ENCODE measurements around the gene KIAA1210.

The KIAA1210 gene

GRCh38 chrX:119093991-119094735, 33.4 kb downstream of the KIAA1210 start:
- no peak for DNase-seq (ENCODE audit: low spot score)

- DNase-seq (ENCODE audit: low spot score) = no peak
These were observed 37.0 kb downstream of the KIAA1210 start for GRCh38 chrX:119090627-119091026.

- no peak for DNase-seq (ENCODE audit: low spot score)
These were observed 38.0 kb downstream of the KIAA1210 start for GRCh38 chrX:119089619-119090018.

GRCh38 chrX:119087121-119087520, 40.5 kb downstream of the KIAA1210 start:
- no peak for DNase-seq (ENCODE audit: low spot score)

- DNase-seq (ENCODE audit: low spot score) = no peak
These were observed 42.8 kb downstream of the KIAA1210 start for GRCh38 chrX:119084766-119085165.

GRCh38 chrX:119082278-119082677, 45.3 kb downstream of the KIAA1210 start:
- no peak for DNase-seq (ENCODE audit: low spot score)

- DNase-seq (ENCODE audit: low spot score) = no peak
These were observed 52.2 kb downstream of the KIAA1210 start for GRCh38 chrX:119075270-119076025.

- no peak for DNase-seq (ENCODE audit: low spot score)
These were observed 53.7 kb downstream of the KIAA1210 start for GRCh38 chrX:119073911-119074310.

- no peak for DNase-seq (ENCODE audit: low spot score)
These were observed 54.3 kb downstream of the KIAA1210 start for GRCh38 chrX:119073200-119073905.

- DNase-seq (ENCODE audit: low spot score) = no peak
These were observed 54.9 kb downstream of the KIAA1210 start, which contains the start of gene CT47C1 for GRCh38 chrX:119072744-119073143. Gene CT47C1 (plus strand): TSS chrX:119072993. CDS start chrX:119073226, 233 bp downstream.

- DNase-seq (ENCODE audit: low spot score) = no peak
These were observed 56.2 kb downstream of the KIAA1210 start for GRCh38 chrX:119071381-119071780.

GRCh38 chrX:119069762-119070161, 57.9 kb downstream of the KIAA1210 start:
- DNase-seq (ENCODE audit: low spot score) = no peak

GRCh38 chrX:119069128-119069527, 58.5 kb downstream of the KIAA1210 start:
- DNase-seq (ENCODE audit: low spot score) = no peak

GRCh38 chrX:119067023-119067739, 60.4 kb downstream of the KIAA1210 start:
- peak; percentile 5 for DNase-seq (ENCODE audit: low spot score)

GRCh38 chrX:119063428-119063827, 64.2 kb downstream of the KIAA1210 start:
- DNase-seq (ENCODE audit: low spot score) = no peak

GRCh38 chrX:119062750-119063374, 64.8 kb downstream of the KIAA1210 start:
- no peak for DNase-seq (ENCODE audit: low spot score)

- no peak for DNase-seq (ENCODE audit: low spot score)
These were observed 71.9 kb downstream of the KIAA1210 start for GRCh38 chrX:119055687-119056086.

GRCh38 chrX:119045884-119046283, 81.7 kb downstream of the KIAA1210 start:
- DNase-seq (ENCODE audit: low spot score) = no peak

- DNase-seq (ENCODE audit: low spot score) = no peak
These were observed 84.6 kb downstream of the KIAA1210 start for GRCh38 chrX:119042996-119043395.

- DNase-seq (ENCODE audit: low spot score) = no peak
These were observed 85.6 kb downstream of the KIAA1210 start for GRCh38 chrX:119042040-119042439.

- no peak for DNase-seq (ENCODE audit: low spot score)
These were observed 86.4 kb downstream of the KIAA1210 start for GRCh38 chrX:119041175-119041574.

- DNase-seq (ENCODE audit: low spot score) = no peak
These were observed 87.2 kb downstream of the KIAA1210 start for GRCh38 chrX:119040432-119040831.

Measured in CD4-positive, alpha-beta T cell treated with Interleukin-2 at 100 ng/mL for 4 hours (primary cell).